SK-N-MC (cell line): ENCODE data around the gene TMOD1.

ENCODE experiments used
- EZH2 ChIP-seq: fragments of 200-600 bp; sonication (generic); IDR thresholded peaks from one replicate; pipeline ENCODE4 v1.6.1; 2017; ENCODE audit warnings: antibody characterized with exemption
- FOXP2 ChIP-seq: optimal IDR thresholded peaks from 2 replicates; pipeline ENCODE3; 2011; ENCODE audit warnings: mild to moderate bottlenecking, moderate library complexity; ENCODE audit not compliant: insufficient read depth; ENCODE audit errors: extremely low read length, control extremely low read depth
- POLR2AphosphoS5 ChIP-seq: IDR thresholded peaks from 2 replicates; pipeline ENCODE4 v1.6.1; 2012; ENCODE audit warnings: mild to moderate bottlenecking, low read depth, low read length, borderline replicate concordance

DNA sequence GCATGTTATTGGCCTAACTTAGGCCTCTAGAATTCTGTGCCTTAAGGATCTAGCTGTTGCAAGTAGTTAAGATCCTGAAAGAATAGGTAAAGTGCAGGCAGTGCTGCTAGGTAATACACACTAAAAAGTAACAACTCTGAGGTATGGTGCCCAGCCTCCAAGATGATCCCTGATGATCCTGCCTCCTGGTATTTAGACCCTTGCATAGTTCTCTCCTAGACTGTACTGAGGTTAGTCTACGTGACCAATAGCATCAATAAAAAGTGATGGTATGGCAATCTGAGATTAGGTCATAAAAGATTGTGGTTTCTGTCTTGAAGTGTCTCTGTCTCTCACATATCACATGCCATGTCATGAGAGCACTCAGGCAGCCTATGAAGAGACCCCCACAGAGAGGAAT, 122.5 kb downstream of the TMOD1 start:
- TF ChIP-seq EZH2 (no peak), POLR2AphosphoS5 (no peak), FOXP2 (no peak)
